HG02759 (cell line): Measurements from ENCODE around the gene C13orf42.
"Not testable (repeated sequence)": the region's sequence is repeated elsewhere in the genome, so short reads cannot be mapped to it uniquely, and the experiment has no call there.

Source experiments
- ATAC-seq: cut with Tn5 transposase; IDR thresholded peaks from one replicate; pipeline ENCODE4 v1.9.1; 2021; ENCODE audit warnings: mild to moderate bottlenecking, moderate library complexity; ENCODE audit not compliant: unreplicated experiment

Gene C13orf42

DNA sequence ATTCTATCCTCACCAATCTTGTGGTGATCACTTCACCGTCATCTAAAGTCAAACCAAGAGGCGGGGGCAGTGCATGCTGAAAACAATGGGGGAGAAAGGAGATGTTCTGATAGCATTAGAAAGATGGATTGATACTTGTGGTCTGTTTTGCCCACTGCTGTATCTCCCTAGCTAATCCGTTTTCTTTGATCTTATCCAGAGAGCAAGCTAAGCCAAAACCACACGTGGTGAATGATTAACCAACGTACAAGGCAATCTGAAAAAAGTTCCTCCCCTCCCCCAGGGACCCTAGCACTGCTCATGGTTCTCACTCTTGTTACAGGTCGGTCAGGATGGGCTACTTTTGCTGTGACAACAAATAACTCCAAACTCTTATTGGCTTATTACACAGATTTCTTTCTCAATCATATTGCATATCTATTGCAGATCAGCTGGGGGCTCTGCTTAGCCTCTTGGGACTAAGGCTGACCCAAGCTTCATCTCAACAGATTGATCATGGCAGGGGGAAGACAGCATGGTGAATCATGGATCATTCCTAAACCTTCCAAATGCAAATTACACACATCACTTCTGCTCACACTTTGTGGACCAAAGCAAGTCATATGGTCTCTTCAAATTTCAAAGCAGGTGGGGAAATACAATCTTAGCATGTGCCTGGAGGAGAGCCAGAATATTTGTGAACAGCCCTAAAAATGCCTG lies 11.9 kb upstream of the C13orf42 start:
- ATAC-seq: no peak

DNA sequence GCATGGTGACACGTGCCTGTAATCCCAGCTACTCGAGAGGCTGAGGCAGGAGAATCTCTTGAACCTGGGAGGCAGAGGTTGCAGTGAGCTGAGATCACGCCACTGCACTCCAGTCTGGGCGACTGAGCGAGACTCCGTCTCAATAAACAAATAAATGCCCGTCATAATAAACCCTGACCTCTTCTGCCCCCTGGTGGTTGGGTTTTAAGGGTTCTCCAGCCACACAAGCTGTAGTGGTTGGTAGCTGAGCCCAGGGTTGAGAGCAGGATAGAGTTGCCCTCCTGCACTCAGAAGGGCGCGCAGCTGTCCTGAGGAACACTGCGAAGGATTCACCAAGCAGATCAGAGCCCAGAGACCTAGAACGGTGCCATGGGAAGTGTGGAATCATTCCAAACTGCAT lies 9.8 kb upstream of the C13orf42 start:
- not testable (repeated sequence) for ATAC-seq

DNA sequence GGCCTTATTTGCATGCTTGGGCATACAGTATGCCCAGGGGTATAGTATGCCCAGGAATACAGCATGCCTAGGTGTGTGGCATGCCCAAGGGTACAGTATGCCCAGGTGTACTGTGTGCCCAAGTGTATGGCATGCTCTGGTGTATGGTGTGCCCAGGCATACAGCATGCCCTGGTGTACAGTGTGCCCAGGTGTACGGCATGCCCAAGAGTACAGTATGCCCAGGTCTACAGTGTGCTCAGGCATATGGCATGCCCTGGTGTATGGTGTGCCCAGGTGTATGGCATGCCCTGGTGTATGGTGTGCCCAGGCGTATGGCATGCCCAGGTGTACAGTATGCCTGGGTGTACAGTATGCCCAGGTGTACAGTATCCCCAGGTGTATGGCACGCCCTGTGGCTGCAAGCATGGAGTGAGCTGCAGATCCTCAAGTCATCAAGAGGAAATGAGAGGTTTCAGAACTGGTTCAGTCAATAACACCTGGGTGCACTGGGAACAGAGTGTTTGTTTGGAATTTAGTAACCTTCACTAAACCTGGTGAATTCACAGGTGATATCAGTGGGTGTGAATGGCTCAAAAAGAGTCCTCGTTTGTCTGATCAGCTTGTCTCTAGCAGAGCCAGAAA lies 7.8 kb upstream of the C13orf42 start:
- ATAC-seq: no peak

DNA sequence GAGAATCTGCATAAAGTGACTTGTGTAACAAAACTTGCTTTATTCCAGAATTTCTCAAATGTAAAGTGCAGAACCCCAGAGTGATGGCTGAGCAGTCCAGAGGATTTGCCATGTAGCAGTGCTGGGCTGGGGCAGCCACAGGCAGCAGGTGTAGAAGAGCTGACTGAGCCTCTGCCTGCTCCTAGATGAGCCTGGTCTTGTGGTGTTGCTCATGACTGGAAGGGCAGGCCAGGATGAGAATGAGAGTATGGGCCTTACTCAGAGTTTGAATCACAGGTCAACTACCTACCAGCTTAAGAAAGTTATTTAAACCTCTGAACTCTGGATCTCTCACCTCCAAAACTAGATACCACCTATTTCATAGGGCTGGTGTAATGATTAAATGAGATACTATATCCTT lies 2.9 kb upstream of the C13orf42 start:
- ATAC-seq: no peak

DNA sequence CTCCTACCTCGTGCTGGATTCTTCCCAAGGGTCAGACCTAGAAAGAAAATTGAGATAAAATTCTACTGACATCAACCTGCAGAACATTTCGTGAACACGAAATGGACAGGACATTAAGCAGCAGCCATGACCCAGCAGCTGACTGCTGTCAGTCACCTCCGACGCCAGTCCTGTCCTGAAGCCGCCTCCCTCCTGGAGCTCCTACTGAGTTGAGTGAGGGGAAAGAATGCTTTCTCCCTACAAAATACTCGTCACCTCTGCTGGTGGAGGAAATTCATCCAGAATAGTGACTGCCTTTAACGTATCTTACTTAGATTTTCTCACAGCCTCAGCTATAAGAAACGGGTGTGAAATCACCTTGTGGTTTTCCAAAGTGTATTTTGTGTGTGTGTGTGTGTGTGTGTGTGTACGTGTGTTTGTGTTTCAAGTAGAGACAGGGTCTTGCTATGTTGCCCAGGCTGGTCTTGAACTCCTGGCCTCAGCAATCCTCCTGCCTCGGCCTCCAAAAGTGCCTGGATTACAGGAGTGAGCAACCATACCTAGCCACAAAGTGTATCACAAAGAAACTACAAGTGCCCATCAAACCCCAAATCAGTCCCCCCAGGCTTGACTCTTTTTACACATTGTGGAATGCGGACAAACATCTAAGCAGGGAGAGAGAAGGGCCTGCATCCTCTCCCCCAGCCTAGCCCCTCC lies 2.3 kb upstream of the C13orf42 start:
- ATAC-seq: no peak

DNA sequence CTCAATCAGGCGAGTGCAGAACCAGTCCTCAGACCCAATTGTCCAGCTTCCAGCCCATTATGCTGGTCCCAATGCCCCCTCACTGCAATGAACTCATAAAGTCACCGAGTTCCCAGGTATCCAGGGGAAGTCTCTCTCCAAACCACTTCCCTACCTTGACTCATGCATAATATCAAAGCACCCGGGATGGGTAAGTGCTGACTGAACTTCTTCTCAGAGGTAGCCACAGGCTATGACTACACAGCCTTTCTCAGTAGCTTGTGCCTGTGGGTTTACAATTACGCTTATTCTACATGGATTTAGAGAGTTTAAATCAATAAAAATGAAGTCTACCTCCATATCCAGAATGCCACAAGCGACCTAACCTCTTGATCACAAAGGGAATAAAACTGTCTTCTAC lies 1.7 kb upstream of the C13orf42 start:
- ATAC-seq: no peak

DNA sequence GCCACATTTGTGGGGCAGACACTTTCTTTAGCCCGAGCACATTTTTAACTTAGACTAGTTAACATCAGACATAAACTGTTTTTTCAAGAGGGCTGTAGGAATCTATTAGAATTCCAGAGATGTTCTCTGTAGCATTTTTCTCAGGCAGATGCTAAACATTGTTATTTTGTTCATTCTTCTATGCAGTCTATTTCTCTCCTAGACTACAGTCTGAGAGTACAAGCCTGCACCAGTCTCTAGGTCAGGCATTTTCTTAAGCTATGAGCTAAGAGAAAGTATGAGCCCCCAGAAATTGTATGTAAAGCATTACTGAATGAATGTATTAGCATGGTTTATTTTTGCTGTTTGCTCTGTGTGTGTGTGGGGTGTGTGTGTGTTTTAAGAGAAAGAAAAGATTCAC lies 923 bp upstream of the C13orf42 start:
- ATAC-seq: no peak

DNA sequence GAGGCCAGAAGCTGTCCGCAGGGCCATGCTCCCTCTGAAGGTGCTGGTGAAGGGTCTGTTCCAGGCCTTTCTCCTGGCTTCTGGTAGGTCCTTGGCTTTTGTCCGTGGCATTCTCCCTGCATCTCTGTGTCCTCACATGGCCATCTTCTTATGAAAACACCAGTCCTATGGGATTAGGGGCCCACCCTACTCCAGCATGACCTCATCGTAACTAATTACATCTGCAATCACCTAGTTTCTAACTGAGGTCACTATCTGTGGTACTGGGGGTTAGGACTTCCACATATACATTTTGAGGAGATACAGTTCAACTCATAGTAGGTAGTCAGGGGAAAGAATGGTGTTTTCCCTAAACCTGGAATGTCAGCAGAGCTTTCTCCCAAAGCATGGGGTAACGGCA lies 3.1 kb downstream of the C13orf42 start:
- ATAC-seq: no peak

DNA sequence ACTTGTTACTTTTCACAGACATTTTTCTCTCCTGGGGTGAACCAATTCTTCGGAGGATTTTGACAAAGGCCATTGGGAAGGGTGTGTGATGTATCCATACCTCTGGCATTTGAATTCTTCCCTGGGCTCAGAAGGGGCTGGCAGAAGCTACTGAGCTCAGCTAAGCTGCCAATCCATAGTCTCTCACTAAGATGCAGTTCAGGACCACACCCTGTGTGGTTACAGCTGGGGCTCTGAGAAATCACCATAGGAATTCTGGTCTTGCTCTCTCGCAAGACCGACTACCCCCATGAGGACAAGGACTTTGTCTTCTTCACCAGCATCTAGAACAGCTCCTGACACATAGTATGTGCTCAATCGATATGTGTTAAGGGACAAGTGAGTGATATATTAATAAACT lies 6.0 kb downstream of the C13orf42 start:
- ATAC-seq: no peak

DNA sequence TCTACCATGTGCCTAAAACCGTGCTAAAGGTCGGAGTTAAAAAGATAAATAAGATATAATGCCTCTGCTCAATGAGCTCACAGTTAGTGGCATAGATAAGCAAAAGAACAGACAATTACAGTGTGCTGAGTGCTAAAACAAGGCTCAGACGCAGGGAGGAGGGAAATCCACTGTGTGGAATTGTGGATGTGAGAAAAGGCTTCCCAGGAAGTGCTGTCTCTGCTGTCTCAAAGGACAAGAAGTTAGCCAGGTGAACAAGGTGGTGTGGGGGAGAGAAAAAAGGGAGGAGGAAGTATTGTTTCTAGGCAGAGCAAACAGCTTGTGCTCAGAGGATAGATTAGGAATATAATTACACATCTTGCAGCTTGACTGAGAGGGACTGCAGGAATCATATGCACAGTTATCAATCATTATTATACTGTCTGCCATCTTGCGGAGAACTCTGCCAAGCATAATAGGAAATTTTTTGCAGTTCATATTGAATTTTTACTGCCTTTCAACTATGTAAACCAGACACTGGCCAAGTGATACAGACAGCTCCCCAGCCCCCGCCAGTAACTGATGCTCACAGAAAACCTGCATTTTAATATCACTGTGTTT lies 9.3 kb downstream of the C13orf42 start:
- no peak for ATAC-seq

DNA sequence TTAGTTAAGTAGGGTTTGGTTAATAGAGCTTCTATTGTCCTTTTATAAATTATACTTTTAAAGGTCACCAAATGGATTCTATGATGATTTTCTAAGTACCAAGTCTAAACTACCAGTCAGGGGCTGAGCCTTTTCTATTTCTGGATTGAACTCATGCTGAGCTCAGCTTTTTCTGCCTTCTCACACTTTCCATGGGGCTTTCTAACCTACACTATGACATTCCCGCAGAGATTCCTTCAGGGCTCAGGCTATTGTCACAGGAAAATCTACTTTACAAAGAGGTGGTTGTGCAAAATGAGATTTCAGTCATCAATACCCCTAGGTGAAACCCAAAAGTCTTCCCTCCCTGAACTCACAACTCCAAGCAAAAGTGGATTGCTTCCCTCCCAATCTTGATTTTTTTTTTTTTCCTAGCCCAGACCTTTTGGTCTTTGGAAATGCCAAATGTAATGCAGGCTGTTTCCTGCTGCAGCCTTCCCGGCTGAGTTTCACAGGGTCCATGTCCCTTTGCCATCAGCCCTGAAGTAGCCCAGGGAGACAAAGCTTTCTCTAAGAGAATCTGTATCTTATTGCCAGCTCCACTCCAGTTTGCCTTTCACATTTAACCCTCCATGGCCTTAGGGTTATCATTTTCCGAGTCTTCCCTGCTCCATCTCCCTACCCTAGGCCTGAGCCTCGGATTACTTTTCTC lies 13.6 kb downstream of the C13orf42 start:
- no peak for ATAC-seq

DNA sequence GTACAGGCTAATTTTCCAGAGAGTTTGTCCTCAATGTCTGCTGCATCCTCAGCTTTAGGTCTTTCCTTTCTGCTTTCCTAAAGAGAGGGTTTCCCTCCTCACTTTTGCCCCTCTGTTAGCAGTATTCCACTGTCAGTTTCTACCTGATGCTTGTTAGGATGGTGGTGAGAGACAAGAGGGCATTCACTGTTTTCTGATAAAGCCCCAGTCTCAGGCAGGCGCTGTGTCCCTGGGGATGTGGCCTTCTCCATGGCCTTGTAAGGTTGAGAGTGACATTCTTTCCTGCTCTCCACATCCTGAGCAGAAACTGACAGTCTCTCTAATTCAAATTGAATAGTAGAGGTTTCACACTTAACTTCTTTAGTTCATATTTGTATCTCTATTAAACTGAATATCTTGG lies 14.9 kb downstream of the C13orf42 start:
- no peak for ATAC-seq

DNA sequence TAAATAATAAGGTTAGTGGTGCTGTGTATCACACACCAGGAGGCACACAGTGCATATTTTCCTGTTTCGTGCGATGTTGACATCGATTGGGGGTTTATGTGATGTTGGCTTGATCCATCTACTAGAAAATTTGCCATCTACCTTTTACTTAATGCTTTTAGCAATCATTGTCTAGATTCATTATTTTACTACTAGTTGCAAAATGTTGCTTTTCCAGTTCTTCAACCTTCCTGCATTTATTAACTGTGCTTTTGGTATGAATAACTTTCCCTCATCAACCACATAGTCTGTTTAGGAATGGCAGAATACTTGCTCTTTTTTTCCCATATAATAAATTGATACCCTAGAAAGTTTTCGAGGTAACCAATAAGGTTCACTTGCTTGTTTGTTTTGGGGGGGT lies 17.5 kb downstream of the C13orf42 start:
- no peak for ATAC-seq

DNA sequence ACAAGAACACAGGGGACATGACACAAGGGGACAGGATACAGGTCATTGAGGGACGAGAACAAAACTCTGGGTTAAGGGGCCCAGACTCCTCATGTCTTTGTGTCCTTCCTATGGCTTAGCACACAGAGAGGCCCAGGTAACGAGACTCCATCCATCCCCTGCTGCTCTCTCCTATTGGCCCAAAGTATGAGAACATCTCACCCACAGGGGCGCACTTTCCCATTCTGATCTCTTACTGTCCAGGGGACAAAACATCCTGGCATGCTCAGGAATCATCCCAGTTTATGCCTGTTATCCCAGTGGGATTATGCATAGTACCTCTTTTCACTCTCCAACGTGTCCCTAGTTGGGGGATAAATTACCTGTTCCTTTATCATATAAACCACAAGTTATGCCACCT lies 19.2 kb downstream of the C13orf42 start:
- no peak for ATAC-seq

DNA sequence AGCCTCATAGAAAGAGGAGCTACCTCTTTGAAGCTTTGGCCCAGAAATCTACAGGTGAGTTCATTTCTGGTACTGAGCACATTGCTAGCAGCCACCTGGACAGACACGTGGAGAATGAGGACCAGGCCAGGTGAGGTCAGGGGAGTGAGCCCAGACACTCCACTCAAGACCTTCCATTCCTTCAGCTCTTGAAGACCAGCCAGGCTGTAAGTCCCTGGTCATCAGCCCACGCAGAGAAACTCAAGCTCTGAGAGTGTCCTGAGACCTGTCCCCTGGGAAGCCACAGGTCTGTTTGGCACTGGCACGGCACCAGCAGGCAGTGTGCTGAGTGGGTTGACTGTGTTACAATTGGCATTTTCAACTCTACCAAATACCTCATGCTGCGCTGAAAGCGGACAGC lies 27.4 kb downstream of the C13orf42 start:
- no peak for ATAC-seq

DNA sequence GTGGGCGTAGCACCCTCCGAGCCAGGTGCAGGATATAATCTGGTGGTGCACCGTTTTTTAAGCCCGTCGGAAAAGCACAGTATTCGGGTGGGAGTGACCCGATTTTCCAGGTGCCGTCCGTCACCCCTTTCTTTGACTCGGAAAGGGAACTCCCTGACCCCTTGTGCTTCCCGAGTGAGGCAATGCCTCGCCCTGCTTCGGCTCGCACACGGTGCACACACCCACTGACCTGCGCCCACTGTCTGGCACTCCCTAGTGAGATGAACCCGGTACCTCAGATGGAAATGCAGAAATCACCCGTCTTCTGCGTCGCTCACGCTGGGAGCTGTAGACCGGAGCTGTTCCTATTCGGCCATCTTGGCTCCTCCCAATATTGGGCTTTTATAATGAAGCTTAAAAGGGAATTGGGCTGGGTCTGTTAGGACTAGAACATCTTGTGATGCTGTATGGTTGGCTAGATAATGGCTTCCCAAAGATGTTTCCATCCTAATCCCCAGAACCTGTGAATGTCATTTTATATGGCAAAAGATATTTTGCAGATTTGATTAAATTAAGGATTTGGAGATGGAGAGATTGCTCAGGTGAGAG lies 30.5 kb downstream of the C13orf42 start:
- ATAC-seq: not testable (repeated sequence)

DNA sequence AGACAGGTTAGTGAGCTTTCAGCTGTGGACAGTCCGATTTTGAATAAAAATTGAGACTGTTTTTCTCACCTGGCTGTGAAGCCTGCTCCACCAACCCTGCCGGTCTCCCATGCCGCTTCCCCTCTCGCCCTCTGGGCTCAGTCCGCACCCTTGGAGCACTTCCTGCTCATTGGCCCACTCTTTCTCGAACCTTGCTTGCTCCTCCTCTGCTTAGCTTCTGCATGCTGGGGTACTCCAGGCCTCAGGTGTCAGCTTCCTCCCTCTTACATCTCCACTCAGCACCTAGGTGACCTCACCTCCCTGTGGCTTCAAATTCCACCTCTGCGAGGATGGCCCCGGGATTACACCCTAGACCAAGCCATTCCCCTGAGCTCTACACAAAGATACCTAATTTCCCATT lies 39.6 kb downstream of the C13orf42 start:
- no peak for ATAC-seq

DNA sequence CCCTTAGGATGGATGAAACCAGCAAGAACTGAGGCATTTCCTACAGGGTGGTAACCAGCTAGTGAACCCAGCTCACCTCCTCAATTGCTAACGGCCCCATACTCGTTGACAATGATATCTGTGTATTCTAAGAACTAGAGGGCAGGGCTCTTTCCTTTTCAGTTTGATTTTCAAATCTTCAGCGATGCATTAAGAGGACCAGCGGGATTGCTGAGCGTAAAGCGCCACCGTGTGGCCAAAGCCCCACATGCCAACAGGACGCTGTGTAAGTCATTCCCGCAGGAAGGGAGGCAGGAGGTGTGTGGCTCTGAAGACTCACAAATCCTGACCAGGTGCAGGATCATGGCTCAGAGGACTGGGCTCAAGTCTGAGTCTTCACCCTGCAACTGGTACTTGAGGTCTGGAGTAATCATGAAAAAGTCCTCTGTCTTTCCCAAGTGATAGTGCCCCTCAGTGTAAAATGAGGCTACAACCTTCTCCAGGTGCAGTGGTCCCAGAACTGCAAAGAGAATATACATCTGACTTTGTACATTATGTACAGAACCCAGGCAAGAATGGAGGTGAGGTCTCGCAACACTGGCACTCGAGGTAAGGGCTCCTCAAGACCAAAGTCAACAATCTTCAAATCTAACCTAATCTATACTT lies 40.9 kb downstream of the C13orf42 start:
- peak; percentile 86 for ATAC-seq

DNA sequence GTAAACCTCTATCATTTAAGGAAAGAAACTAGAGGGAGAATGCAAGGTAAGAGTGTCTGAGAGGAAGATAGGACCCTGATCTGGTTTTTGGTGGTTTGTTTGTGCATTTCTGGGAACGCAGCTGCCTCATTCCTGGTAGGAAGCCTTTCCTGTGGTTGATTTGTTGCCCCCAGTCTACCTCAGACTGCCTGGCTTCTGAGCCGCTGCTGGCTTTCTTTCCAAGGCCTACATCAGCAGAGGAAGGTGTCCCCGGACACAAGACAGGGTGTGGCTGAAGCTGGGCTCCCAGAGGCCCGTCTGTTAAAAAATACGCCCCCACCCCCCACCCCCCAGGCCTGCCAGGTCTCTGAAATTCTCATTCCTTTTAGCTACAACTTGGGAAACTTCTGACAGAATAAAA lies 42.6 kb downstream of the C13orf42 start:
- no peak for ATAC-seq

DNA sequence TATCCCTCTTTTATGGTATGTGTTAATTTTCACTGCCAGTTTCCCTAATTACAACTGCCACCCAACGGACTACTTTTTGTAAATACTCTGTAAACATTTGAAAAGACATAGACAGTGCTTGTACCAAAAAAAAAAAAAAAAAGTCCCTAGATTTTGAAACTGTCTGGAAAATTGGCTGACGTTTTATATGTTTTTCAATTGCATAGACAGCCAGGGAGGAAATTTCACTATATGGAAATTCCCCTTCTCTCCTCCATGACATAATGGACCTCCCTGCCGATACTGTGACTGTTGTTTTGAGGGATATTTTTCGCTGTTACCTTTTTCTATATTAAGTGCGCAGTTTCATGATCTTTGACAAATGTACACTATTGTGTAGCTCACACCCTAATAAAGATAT lies 43.4 kb downstream of the C13orf42 start:
- no peak for ATAC-seq
